ENCODE results near the gene THRA. TPM values are rescaled to one million over a fixed set of nuclear protein-coding genes. Genes with fewer than 3 reads are reported as not detected.
A peak's percentile ranks its signal among the peaks of the same experiment; 100 is the strongest.

The THRA gene
- polyA plus RNA-seq, 6 donors from 2014 or later: 1.9 to 5.3 (median 4.7) TPM

GRCh38 chr17:40087049-40087794 lies 24.5 kb downstream of the THRA start:
- H3K36me3 Mint-ChIP-seq: peaks cover 11 to 43% of the 10 kb centered on the region in 2 donors
- DNase-seq (no peak), ATAC-seq (ENCODE audit: low read depth in 2 of 2) (no peak)
- no peaks in the 10 kb centered on the region for H3K27me3 Mint-ChIP-seq
- H3K4me1 Mint-ChIP-seq: peaks cover 6 to 14% (median 14%) of the 10 kb centered on the region in 3 donors
- H3K4me3 Mint-ChIP-seq: peak overlapping the region in 1 of 8 donors; percentile 37
- no peaks in the 10 kb centered on the region for H3K9me3 Mint-ChIP-seq
- peak overlapping the region in 4 of 6 donors; percentile 22 to 75 (median 62) for H3K27ac Mint-ChIP-seq

- Mint-ChIP-seq H3K27me3 (no peaks in the 10 kb centered on the region), H3K4me3 (no peak overlapping the region), H3K27ac (peak overlapping the region in 2 of 6 donors; percentile 53 to 57), H3K36me3 (peaks cover 11 to 44% of the 10 kb centered on the region in 2 donors), H3K9me3 (no peaks in the 10 kb centered on the region), H3K4me1 (peaks cover 6 to 16% (median 14%) of the 10 kb centered on the region in 3 donors)
- ATAC-seq (ENCODE audit: low read depth in 2 of 2) (no peak), DNase-seq (no peak)
These were observed 25.3 kb downstream of the THRA start for GRCh38 chr17:40087903-40088718.

- ATAC-seq (ENCODE audit: low read depth in 2 of 2) (no peak), DNase-seq (no peak)
- no peak overlapping the region for H3K4me3 Mint-ChIP-seq
- H3K27ac Mint-ChIP-seq: peak overlapping the region in 2 of 6 donors; percentile 53 to 67
- H3K36me3 Mint-ChIP-seq: peaks cover 14 to 54% of the 10 kb centered on the region in 2 donors
- peaks cover 12 to 24% (median 21%) of the 10 kb centered on the region in 3 donors for H3K4me1 Mint-ChIP-seq
- H3K27me3 Mint-ChIP-seq: no peaks in the 10 kb centered on the region
- H3K9me3 Mint-ChIP-seq: no peaks in the 10 kb centered on the region
These were observed 26.5 kb downstream of the THRA start for GRCh38 chr17:40089077-40089895.

GRCh38 chr17:40090237-40091119 lies 27.7 kb downstream of the THRA start:
- ATAC-seq (ENCODE audit: low read depth in 2 of 2): no peak
- H3K27me3 Mint-ChIP-seq: no peaks in the 10 kb centered on the region
- H3K27ac Mint-ChIP-seq: peak overlapping the region in 1 of 6 donors; percentile 39
- DNase-seq: no peak
- peaks cover 10 to 48% of the 10 kb centered on the region in 2 donors for H3K36me3 Mint-ChIP-seq
- H3K4me1 Mint-ChIP-seq: peaks cover 20 to 32% (median 29%) of the 10 kb centered on the region in 3 donors
- H3K4me3 Mint-ChIP-seq: no peak overlapping the region
- no peaks in the 10 kb centered on the region for H3K9me3 Mint-ChIP-seq

- peak overlapping the region in 1 of 6 donors; percentile 72 for H3K27ac Mint-ChIP-seq
- ATAC-seq (ENCODE audit: low read depth in 2 of 2): no peak
- H3K4me1 Mint-ChIP-seq: peaks cover 33 to 41% (median 38%) of the 10 kb centered on the region in 3 donors
- peaks cover 15 to 55% of the 10 kb centered on the region in 2 donors for H3K36me3 Mint-ChIP-seq
- H3K4me3 Mint-ChIP-seq: no peak overlapping the region
- DNase-seq: no peak
- H3K27me3 Mint-ChIP-seq: no peaks in the 10 kb centered on the region
- H3K9me3 Mint-ChIP-seq: peaks cover 0 to 2% (median 0%) of the 10 kb centered on the region in 7 donors
These were observed 29.1 kb downstream of the THRA start for GRCh38 chr17:40091691-40092397.

- Mint-ChIP-seq H3K27me3 (no peaks in the 10 kb centered on the region), H3K4me1 (peaks cover 34 to 42% (median 39%) of the 10 kb centered on the region in 3 donors), H3K27ac (peak overlapping the region in 3 of 6 donors; percentile 44 to 84 (median 56)), H3K9me3 (peaks cover 0 to 2% (median 0%) of the 10 kb centered on the region in 7 donors), H3K4me3 (no peak overlapping the region), H3K36me3 (peaks cover 10 to 49% of the 10 kb centered on the region in 2 donors)
- DNase-seq (no peak), ATAC-seq (ENCODE audit: low read depth in 2 of 2) (no peak)
These were observed 29.8 kb downstream of the THRA start for GRCh38 chr17:40092581-40092980.

- Mint-ChIP-seq H3K9me3 (peaks cover 0 to 2% (median 0%) of the 10 kb centered on the region in 7 donors), H3K27ac (peak overlapping the region in 3 of 6 donors; percentile 50 to 96 (median 74)), H3K4me3 (no peak overlapping the region), H3K4me1 (peaks cover 40 to 47% (median 44%) of the 10 kb centered on the region in 3 donors), H3K27me3 (no peaks in the 10 kb centered on the region), H3K36me3 (peaks cover 10 to 48% of the 10 kb centered on the region in 2 donors)
- DNase-seq (no peak), ATAC-seq (ENCODE audit: low read depth in 2 of 2) (no peak)
These were observed 30.3 kb downstream of the THRA start for GRCh38 chr17:40093005-40093579.

GRCh38 chr17:40093580-40094201 lies 30.9 kb downstream of the THRA start:
- H3K27me3 Mint-ChIP-seq: no peaks in the 10 kb centered on the region
- peaks cover 46 to 51% (median 50%) of the 10 kb centered on the region in 3 donors for H3K4me1 Mint-ChIP-seq
- ATAC-seq (ENCODE audit: low read depth in 2 of 2) (no peak), DNase-seq (no peak)
- peaks cover 10 to 43% of the 10 kb centered on the region in 2 donors for H3K36me3 Mint-ChIP-seq
- peak overlapping the region in 4 of 6 donors; percentile 50 to 96 (median 65) for H3K27ac Mint-ChIP-seq
- H3K4me3 Mint-ChIP-seq: peak overlapping the region in 1 of 8 donors; percentile 28
- peaks cover 0 to 2% (median 0%) of the 10 kb centered on the region in 7 donors for H3K9me3 Mint-ChIP-seq

GRCh38 chr17:40094874-40095273 lies 32.1 kb downstream of the THRA start:
- no peaks in the 10 kb centered on the region for H3K27me3 Mint-ChIP-seq
- no peak for ATAC-seq (ENCODE audit: low read depth in 2 of 2)
- peak overlapping the region in 5 of 6 donors; percentile 78 to 98 (median 96) for H3K27ac Mint-ChIP-seq
- peaks cover 10 to 31% of the 10 kb centered on the region in 2 donors for H3K36me3 Mint-ChIP-seq
- peaks cover 57 to 61% (median 60%) of the 10 kb centered on the region in 3 donors for H3K4me1 Mint-ChIP-seq
- DNase-seq: no peak
- peaks cover 0 to 2% (median 0%) of the 10 kb centered on the region in 7 donors for H3K9me3 Mint-ChIP-seq
- H3K4me3 Mint-ChIP-seq: peak overlapping the region in 6 of 8 donors; percentile 45 to 95 (median 76)

GRCh38 chr17:40095351-40095943 lies 32.7 kb downstream of the THRA start:
- DNase-seq (no peak), ATAC-seq (ENCODE audit: low read depth in 2 of 2) (no peak)
- H3K27ac Mint-ChIP-seq: peak overlapping the region; percentile 94 to 98 (median 98)
- H3K4me1 Mint-ChIP-seq: peaks cover 63 to 65% (median 65%) of the 10 kb centered on the region in 3 donors
- H3K36me3 Mint-ChIP-seq: peaks cover 10 to 25% of the 10 kb centered on the region in 2 donors
- H3K9me3 Mint-ChIP-seq: peaks cover 0 to 2% (median 0%) of the 10 kb centered on the region in 7 donors
- peak overlapping the region in 7 of 8 donors; percentile 69 to 95 (median 84) for H3K4me3 Mint-ChIP-seq
- H3K27me3 Mint-ChIP-seq: no peaks in the 10 kb centered on the region

Data from naive B cell (primary cell).